Ectodermal cell (in vitro differentiated cells): Measurements from ENCODE around the gene ZFAND3.

ENCODE experiments used
- H3K27ac ChIP-seq: 2 replicates; pipeline ENCODE4 v1.7.0; 2013; ENCODE audit warnings: mild to moderate bottlenecking, low read depth, low read length; ENCODE audit not compliant: insufficient read depth, poor library complexity, severe bottlenecking
- H3K27me3 ChIP-seq: 2 replicates; pipeline ENCODE4 v1.7.0; 2013; ENCODE audit warnings: mild to moderate bottlenecking, low read length; ENCODE audit not compliant: insufficient read depth, control insufficient read depth, poor library complexity, severe bottlenecking
- H3K36me3 ChIP-seq: one replicate; pipeline ENCODE4 v1.7.0; 2013; ENCODE audit warnings: low read length; ENCODE audit not compliant: control insufficient read depth, insufficient read depth
- H3K4me1 ChIP-seq: one replicate; pipeline ENCODE4 v1.7.0; 2013; ENCODE audit warnings: low read length; ENCODE audit not compliant: control insufficient read depth, insufficient read depth
- H3K4me3 ChIP-seq: 2 replicates; pipeline ENCODE4 v1.7.0; 2013; ENCODE audit warnings: low read depth, low read length, control low read depth; ENCODE audit not compliant: insufficient read depth
- H3K9me3 ChIP-seq: 2 replicates; pipeline ENCODE4 v1.7.0; 2013; ENCODE audit warnings: mild to moderate bottlenecking, low read length, moderate library complexity; ENCODE audit not compliant: control insufficient read depth
- WGBS, 2 experiments: methylation state at CpG; one replicate each; pipeline ENCODE4 v1.1.7; 2013; ENCODE audit warnings: missing lambda C conversion rate in 2 of 2; 5-methylcytosine and 5-hydroxymethylcytosine counted together

Gene ZFAND3

DNA sequence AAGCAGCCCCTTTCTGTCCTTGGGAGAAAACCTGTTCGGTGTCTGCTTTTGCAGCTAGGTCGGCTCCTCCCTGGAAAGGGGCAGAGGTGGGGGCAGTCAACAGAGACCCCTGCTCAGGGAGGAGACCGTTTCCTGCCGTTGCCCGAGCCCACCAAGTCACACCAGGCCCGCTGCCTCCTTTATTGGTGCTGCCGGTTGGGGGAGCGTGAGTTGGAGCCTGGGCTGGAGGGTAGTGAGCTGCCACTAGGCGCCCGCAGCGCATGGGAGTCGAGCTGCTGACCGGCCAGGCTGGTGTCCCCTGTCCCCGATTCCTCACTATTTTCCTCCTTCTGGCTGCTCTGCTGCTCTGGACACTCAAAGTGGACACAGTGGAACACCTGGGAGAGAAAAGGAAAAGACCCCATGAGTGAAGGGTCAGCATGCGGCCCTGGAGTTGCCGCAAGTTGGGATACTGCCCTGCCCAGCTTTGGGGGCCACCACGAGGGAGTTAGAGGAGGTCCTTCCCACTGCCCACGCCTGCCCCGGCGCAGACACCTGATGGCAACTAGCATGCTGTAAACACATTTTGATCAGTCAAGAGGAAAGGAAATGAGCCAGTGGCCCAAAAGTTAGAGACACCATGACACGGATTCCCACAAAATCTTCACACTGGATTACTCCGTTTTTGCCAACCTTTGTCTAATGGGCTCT, 355.4 kb downstream of the ZFAND3 start:
- Histone ChIP-seq H3K4me1 (peaks cover 19% of the 10 kb centered on the region), H3K27ac (no peak overlapping the region), H3K4me3 (no peak overlapping the region), H3K27me3 (no peaks in the 10 kb centered on the region), H3K9me3 (no peaks in the 10 kb centered on the region), H3K36me3 (no peaks in the 10 kb centered on the region)
- WGBS, 2 experiments = 96 to 97% methylated on average over 22 of the region's 22 CpGs

GRCh38 chr6:38175786-38176185, 356.3 kb downstream of the ZFAND3 start:
- 95 to 97% methylated on average over 11 of the region's 11 CpGs for WGBS, 2 experiments
- no peak overlapping the region for H3K27ac ChIP-seq
- H3K9me3 ChIP-seq = no peaks in the 10 kb centered on the region
- H3K36me3 ChIP-seq = no peaks in the 10 kb centered on the region
- peaks cover 13% of the 10 kb centered on the region for H3K4me1 ChIP-seq
- no peak overlapping the region for H3K4me3 ChIP-seq
- H3K27me3 ChIP-seq = no peaks in the 10 kb centered on the region

GRCh38 chr6:38176797-38177751, 357.5 kb downstream of the ZFAND3 start:
- Histone ChIP-seq H3K4me1 (peaks cover 13% of the 10 kb centered on the region), H3K4me3 (no peak overlapping the region), H3K9me3 (no peaks in the 10 kb centered on the region), H3K36me3 (no peaks in the 10 kb centered on the region), H3K27me3 (no peaks in the 10 kb centered on the region), H3K27ac (no peak overlapping the region)
- 67 to 74% methylated on average over 32 of the region's 32 CpGs for WGBS, 2 experiments

DNA sequence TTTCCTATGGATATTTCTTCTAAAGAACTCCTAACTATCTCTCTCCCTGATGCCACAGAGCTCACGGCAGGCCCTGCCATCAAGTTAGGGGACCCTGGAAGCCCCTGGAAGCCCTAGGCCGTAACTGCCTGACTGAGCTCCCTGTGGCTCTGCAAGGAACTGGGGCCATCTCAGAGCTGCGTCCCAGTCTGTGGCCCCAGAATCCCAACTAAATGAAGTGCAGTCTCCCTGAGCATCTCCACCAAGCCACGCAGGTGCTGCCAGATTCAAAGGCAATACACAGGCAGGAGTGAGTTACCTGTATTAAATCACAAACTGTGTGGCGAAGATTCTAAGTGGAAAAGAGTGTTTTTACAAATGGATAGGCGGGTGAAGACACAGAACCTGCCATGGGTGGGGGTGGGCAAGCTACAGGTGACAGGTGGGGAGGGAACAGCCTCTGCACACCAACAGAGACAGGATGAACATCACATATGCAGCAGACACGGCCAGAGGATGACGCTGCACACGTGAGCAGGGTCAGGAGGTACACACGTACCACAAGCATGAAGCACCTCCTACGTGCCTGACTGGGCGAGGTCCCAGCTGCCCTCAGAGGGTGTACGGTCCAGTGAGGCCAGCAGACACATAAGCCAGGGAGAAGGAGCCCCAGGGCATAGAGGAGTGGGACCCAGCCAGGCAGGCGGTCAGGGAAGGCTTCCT, 358.5 kb downstream of the ZFAND3 start:
- Histone ChIP-seq H3K4me3 (no peak overlapping the region), H3K27ac (no peak overlapping the region), H3K9me3 (no peaks in the 10 kb centered on the region), H3K36me3 (no peaks in the 10 kb centered on the region), H3K4me1 (peaks cover 13% of the 10 kb centered on the region), H3K27me3 (no peaks in the 10 kb centered on the region)
- WGBS, 2 experiments = 92 to 93% methylated on average over 14 of the region's 14 CpGs

- WGBS, 2 experiments = 95 to 97% methylated on average over 2 of the region's 2 CpGs
These were observed 359.0 kb downstream of the ZFAND3 start for GRCh38 chr6:38178584-38178886.

GRCh38 chr6:38179300-38179699, 359.8 kb downstream of the ZFAND3 start:
- no peak overlapping the region for H3K4me3 ChIP-seq
- H3K36me3 ChIP-seq = no peaks in the 10 kb centered on the region
- H3K27me3 ChIP-seq = no peaks in the 10 kb centered on the region
- 88 to 92% methylated on average over 7 of the region's 7 CpGs for WGBS, 2 experiments
- peaks cover 20% of the 10 kb centered on the region for H3K4me1 ChIP-seq
- H3K27ac ChIP-seq = no peak overlapping the region
- H3K9me3 ChIP-seq = no peaks in the 10 kb centered on the region

More at GRCh38 chr6:38178584-38178886, 359.0 kb downstream of the ZFAND3 start:
- no peaks in the 10 kb centered on the region for H3K36me3 ChIP-seq
- no peak overlapping the region for H3K27ac ChIP-seq
- no peak overlapping the region for H3K4me3 ChIP-seq
- H3K27me3 ChIP-seq = no peaks in the 10 kb centered on the region
- no peaks in the 10 kb centered on the region for H3K9me3 ChIP-seq
- peaks cover 14% of the 10 kb centered on the region for H3K4me1 ChIP-seq

DNA sequence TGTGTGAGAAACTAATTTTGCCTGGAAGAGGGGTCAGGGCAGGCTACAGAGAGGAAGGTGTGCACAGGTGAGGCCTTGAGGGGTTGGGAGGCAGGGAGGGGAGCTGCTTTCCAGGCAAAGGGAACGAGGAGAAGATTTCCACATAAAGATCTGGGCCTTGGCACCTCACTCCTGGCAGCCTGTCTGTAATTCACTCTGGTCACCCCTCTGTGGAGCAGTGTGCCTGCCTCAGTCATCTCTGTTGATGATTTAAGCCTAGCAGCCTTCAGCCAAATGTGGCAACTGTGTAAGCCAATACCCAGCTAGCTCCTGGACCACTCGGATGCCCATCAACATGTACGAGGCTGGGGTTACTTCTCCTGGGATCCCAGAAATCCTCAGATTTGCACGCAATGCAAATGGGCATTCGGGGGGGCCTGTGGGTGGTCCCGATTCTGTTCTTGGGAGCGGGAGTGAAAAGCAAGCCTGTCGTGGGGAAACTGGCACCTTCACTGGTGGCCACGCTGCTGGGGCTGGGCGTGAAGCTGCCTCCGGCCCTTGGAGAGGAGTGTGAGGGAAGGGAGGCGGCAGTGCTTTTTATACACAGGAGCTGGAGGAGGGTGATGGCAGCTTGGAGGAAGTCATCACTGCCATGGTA, 360.4 kb downstream of the ZFAND3 start:
- no peaks in the 10 kb centered on the region for H3K27me3 ChIP-seq
- no peaks in the 10 kb centered on the region for H3K9me3 ChIP-seq
- no peaks in the 10 kb centered on the region for H3K36me3 ChIP-seq
- H3K4me3 ChIP-seq = no peak overlapping the region
- peaks cover 24% of the 10 kb centered on the region for H3K4me1 ChIP-seq
- 93% methylated on average over 12 of the region's 12 CpGs for WGBS, 2 experiments
- no peak overlapping the region for H3K27ac ChIP-seq

GRCh38 chr6:38180586-38180985, 361.1 kb downstream of the ZFAND3 start:
- Histone ChIP-seq H3K36me3 (no peaks in the 10 kb centered on the region), H3K9me3 (no peaks in the 10 kb centered on the region)
- WGBS, 2 experiments = 92 to 93% methylated on average over 12 of the region's 12 CpGs

GRCh38 chr6:38182426-38182825, 362.9 kb downstream of the ZFAND3 start:
- Histone ChIP-seq H3K27ac (no peak overlapping the region), H3K27me3 (no peaks in the 10 kb centered on the region), H3K4me1 (peaks cover 28% of the 10 kb centered on the region), H3K4me3 (no peak overlapping the region), H3K9me3 (no peaks in the 10 kb centered on the region), H3K36me3 (no peaks in the 10 kb centered on the region)
- 95 to 97% methylated on average over 6 of the region's 6 CpGs for WGBS, 2 experiments

More at GRCh38 chr6:38180586-38180985, 361.1 kb downstream of the ZFAND3 start:
- no peaks in the 10 kb centered on the region for H3K27me3 ChIP-seq
- H3K4me3 ChIP-seq = no peak overlapping the region
- H3K4me1 ChIP-seq = peaks cover 24% of the 10 kb centered on the region
- H3K27ac ChIP-seq = no peak overlapping the region
